Glomerular endothelial cell (primary cell): ENCODE data around the gene KCNQ4. TPM values are rescaled to one million over a fixed set of nuclear protein-coding genes. Genes with fewer than 3 reads are reported as not detected.

ENCODE experiments used
- DNase-seq: peaks from one replicate; pipeline ENCODE4 v3.0.0-alpha.2; 2011; ENCODE audit warnings: low read depth, low spot score; ENCODE audit errors: extremely low read depth
- total RNA-seq: library from RNA; depleted of rRNA; stranded (reverse); fragments of >200 nt; gene quantifications from 2 replicates; pipeline ENCODE4 v1.2.3, GENCODE V29; 2015

The KCNQ4 gene
- total RNA-seq, 1 donor from 2014 or later = 0.12 TPM

DNA sequence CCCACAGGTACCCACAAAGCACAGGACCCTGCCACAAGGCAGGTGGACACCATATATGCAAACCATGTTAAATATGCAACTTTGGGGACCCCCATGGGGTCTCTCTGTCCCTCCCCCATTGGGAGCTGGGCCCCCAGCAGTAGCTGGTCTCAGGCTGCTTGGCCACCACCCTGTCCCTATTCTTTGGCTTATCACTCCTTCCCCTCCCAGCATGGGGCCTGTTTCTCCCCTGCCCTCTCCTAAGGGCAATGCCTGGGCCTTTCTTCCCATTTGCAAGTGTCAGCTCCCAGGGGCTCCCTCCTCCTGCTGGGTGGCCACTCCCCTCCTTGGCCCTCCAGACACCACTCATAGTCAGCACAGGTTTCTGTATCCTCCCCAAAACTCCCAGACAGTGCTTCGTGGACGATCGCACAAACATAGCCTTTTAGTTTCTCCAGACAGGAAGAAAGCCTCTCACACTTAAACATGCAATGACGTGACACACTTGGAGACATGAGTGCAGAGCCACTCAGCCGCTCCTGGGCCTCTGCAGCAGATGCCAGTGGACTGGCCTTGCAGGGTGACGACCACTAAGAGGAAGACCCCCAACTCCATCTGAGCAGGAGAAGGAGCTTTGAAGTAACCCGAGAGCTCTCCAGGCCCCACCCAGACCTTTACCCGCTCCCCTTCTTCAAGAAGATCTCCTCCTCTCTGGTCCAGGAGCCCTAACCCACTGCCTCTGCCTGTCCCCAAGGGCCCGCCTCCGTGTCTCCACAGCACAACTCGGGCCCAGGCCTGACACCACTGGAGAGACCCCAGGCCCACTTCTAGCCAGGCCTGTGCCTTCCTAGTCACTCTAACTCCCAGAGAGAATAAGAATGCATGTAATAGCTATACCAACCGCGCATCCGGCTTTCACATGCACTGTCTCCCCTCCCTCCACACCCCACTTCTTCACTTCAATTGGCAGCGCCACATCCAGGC lies 55.7 kb downstream of the KCNQ4 start:
- DNase-seq = no peak

DNA sequence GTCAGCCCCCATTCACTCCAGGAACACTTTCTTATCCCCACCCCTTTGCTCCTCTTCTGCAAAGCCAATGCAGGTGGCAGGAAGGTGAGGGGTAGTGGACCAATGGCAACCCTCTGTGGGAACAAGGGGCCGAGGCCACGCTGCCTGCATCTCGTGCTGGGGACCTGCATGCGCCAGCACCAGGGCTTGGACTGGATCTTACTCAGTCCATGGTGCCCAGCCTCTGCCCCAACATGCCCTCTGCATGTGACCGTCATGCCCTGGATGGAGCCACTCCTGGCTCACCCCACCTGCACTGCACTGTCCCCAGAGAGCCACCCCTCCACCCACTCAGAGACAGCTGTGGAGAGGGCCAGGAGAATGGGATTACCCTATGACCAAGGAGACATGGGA lies 56.4 kb downstream of the KCNQ4 start:
- no peak for DNase-seq

DNA sequence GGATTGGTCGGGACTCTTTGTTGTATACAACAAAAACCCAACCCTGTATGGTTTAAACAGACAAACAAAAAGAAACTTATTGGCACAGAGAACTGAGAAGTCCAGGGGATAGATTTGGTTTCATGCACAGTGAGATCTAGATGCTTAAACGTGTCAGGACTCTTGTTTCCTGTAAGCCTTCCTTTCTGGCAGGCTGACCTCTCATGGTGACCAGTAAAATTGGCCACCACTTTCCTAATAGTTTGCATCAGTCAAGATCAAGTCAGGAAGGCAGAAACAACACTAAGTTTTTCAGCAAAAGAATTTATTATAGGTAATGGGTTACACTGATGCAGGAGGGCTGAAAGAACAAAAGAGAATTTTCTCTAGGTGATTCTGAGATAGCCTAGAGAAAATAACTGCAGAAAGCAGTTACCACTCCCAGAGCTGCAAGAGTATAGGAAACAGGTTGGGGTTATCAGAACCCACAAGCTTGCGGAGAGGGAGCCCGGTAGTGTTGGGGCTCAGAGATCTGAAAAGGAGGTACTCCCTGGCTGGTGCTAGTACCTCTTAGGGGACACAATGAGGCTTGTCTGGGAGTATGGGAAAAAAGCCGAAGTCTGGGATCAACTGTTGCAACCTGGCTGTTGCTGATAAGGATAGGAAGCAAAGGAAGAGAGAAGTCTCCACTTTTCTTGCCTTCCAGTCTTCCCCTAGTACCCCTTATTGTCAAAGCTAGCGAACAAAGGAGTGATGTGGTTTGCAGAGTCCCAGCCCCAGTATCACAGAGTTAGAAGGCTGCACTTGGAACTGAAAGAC lies 57.1 kb downstream of the KCNQ4 start:
- no peak for DNase-seq

- DNase-seq = no peak
Observed at GRCh38 chr1:40841602-40842001, 58.0 kb downstream of the KCNQ4 start.

DNA sequence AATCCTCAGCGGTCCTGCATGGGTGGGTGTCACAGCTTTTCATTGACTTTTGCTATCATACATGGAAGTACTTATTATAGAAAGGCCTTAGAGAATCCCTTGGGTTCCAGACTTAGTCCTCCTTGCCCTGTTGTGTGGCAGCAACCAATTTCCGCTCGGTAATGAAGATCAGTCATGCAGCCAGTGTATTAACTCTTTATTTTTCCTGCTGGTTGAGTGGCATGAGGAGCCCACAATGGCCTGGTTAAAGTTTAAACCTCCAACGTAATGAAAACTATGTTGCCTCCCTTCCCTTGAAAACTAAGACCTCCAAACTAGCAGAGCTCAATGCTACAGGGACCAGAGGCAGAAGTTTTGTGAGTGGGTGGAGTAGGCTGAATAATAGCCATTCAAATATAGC lies 58.6 kb downstream of the KCNQ4 start:
- no peak for DNase-seq

GRCh38 chr1:40842691-40843090 lies 59.1 kb downstream of the KCNQ4 start:
- no peak for DNase-seq

DNA sequence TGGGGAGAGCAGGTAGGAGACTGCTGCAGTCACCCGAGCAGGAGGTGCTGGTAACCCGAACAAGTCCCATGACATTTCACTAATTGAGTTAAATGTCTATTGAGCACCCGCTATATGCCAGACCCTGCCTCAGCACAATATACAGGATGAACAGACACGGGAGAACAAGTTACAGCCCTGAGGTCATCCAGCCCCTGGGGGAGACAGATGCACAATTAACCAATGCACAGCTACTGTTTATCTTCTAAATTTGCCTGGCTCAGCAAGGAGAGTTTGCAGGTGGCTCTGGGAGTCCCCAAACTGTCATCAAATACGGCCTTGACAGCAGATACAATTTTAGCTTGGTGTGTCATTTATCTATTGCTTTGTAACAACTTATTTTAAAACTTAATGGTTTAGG lies 60.5 kb downstream of the KCNQ4 start:
- no peak for DNase-seq

DNA sequence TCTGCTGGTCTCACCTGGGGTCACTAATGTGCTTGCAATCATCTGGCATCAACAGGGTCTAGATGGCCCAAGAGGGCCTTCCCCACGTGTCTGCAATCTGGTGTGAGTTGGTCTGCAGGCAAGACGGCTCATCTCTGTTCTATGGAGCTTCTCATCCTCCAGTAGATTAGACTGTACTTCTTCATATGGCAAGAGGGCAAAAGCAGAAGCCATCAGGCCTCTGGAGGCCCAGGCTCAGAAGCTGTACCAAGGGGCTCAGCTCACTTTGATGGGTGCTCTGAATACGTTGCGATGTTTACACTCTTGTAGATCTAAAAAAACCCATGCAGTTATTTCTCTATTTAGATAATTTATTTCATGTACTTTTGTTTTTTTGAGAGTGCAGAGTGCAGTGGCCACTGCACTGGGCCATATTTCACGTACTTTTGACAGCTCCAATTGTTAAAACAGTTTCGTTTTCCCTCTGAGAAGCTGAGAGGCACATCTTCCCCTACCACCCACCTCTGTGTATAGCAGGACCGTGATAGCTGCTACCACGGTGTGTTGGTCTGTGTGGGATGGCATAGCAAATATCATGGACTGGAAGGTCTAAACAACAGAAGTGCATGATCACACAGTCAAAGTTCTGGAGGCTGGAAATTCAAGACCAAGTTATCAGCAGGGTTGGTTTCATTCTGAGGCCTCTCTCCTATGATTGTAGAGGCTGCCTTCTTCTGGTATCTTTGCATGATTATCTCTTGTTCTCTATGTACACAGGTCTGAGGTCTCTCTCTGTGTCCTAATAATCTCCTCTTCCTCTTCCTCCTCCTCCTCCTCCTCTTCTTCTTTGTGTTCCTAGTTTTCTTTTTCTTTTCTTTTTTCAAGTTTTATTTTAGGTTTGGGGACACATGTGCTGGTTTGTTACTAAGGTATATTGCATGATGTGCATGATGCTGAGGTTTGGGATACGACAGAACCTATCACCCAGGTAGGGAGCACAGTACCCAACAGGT lies 61.6 kb downstream of the KCNQ4 start:
- DNase-seq = no peak

- no peak for DNase-seq
Observed at GRCh38 chr1:40845895-40846294, 62.3 kb downstream of the KCNQ4 start.

GRCh38 chr1:40847023-40847745 lies 63.6 kb downstream of the KCNQ4 start:
- DNase-seq = no peak

- DNase-seq = no peak
Observed at GRCh38 chr1:40848530-40849189, 65.1 kb downstream of the KCNQ4 start.

GRCh38 chr1:40849801-40850592 lies 66.4 kb downstream of the KCNQ4 start:
- DNase-seq = no peak

GRCh38 chr1:40851643-40852042 lies 68.1 kb downstream of the KCNQ4 start:
- DNase-seq = no peak

- DNase-seq = no peak
Observed at GRCh38 chr1:40853113-40853884, 69.7 kb downstream of the KCNQ4 start.

GRCh38 chr1:40853885-40854170 lies 70.2 kb downstream of the KCNQ4 start:
- DNase-seq = no peak

DNA sequence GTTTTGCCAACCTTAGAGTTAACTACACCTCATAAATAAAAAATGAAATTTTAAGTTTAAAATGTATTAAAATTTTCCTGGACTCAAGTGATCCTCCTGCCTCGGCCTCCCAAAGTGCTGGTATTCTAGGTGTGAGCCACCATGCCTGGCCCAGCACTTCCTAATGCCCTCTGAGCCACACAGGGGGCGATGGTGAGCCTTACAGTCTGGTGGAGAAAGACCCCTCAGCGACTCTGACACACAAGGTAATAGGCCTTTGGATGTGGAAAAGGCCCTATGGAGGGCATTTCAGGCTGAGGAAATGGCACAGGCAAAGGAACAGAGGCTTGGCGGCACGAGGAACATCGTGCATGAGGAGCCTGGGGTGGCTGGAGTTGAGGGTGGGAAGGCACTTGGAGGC lies 71.9 kb downstream of the KCNQ4 start:
- DNase-seq = no peak

- DNase-seq = no peak
Observed at GRCh38 chr1:40856116-40856515, 72.5 kb downstream of the KCNQ4 start.

GRCh38 chr1:40856656-40857302 lies 73.2 kb downstream of the KCNQ4 start:
- no peak for DNase-seq
